ENCODE measurements around the gene LPP.

GRCh38 chr3:188353426-188353825, 199.5 kb downstream of the LPP start:
- TF ChIP-seq POLR2AphosphoS5 (IDR thresholded peaks at IDR 0.05; ENCODE audit: borderline replicate concordance, low read depth, low read length): no peak
- no peak for TF ChIP-seq EZH2 (IDR thresholded peaks at IDR 0.05)
- no peak for TF ChIP-seq FOXP2 (optimal IDR thresholded peaks at IDR 0.05; ENCODE audit: control extremely low read depth, extremely low read length, insufficient read depth)

Data from SK-N-MC (cell line).